HG02981 (cell line): Measurements from ENCODE around the gene EIF4ENIF1.
"Not testable (repeated sequence)": the region's sequence is repeated elsewhere in the genome, so short reads cannot be mapped to it uniquely, and the experiment has no call there.

ENCODE experiments used
- ATAC-seq: cut with Tn5 transposase; IDR thresholded peaks from one replicate; pipeline ENCODE4 v1.9.1; 2021; ENCODE audit warnings: mild to moderate bottlenecking, moderate library complexity; ENCODE audit not compliant: unreplicated experiment

EIF4ENIF1 gene

DNA sequence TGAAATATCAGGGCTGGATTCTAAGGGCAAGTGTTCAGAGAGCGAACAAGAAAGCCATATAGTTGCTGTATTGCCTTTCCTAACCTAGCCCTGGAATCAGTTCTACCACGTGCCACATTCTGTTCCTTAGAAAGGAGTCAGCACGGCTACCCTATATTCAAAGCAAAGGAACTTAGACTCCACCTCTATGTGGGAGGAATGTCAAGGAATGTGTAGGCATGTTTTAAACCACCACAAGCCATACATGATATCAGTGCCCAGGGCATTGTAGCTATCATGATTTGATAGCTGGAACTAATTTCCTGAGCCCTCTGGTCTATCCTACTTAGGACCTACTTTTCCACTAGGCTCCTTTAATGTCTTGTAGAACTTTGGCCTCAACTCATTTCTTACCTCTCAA lies 2.5 kb upstream of the EIF4ENIF1 start:
- no peak for ATAC-seq

DNA sequence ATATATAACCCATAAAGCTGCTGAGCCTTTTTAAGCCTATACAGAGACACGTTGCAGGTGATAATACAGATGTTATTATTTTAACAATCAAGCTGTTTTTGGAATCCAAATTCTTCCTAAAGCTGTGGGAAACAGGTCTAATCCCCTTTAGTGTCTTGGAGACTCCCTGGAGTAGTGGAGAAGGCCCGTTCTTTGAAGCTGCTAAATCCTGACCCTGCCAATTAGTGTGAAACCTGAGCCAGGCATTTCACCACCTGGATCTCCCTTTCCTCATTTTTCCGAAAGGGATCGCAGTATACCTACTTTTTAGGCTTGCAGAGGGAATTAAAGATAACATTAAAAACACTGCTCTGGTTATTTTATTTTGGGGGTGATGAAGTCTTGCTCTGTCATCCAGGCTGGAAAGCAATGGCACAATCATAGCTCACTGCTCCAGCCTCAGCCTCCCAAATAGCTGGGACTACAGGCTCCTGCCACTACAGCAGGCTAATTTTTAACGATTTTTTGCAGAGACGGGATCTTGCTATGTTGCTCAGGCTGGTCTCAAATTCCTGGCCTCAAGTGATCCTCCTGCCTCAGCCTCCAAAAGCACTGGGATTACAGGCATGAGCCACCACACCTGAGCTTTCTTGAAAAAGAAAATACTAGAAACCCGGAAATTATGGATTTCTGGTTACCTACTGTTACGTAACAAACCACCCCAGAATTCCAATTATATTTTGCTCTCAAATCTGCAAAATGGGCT lies 1.7 kb upstream of the EIF4ENIF1 start:
- no peak for ATAC-seq

DNA sequence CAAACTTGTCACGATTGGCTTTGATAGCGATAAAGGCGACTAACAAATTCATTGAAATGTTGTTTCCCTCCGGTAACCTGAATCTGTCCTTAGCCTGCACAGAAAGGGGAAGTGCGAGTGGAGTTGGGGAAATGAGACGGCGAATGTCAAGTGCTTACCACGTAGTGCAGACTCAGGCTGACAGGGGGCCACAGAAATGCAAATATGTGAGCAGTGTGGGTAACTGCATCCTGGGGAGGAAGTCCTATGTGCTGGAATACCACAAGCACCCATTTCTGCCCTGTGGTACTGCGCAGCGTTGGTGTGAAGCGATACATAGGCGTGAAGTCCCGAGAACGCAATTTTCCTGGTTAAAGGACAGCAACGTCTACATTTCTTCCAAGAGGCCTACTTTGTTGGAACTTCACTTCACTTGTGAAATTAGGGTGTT lies 869 bp upstream of the EIF4ENIF1 start:
- ATAC-seq, result peak; percentile 62

DNA sequence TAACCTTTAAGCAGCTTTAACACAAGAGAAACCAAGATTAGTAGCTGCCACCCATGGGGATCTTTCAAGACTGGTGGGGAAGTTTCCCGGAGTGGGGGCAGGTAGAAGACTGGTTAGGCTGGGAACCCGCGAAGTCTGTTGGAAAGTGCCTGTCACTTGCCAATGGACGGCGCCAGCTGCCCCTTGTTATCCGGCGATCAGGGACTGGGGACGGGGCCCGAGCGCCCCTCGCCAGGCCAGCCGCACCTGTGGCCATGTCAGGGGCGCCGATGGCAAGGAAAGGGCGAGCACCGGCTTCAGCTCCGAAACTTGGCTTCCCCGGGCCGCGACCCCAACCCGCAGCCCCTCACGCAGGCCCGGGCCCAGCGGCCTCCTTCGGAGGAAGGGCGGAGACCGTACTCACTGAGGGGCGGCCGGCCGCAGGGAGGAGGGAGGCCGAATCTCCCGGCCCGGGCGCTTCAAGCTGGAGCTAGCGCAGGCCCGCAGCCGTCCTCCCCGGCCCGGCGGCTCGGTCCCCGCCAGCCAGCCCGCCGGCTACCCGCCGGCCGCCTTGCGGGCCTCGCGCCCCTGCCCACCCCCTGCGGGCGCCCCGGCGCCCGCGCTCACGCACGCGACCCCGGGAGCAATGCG lies 539 bp downstream of the EIF4ENIF1 start:
- peak; percentile 12 for ATAC-seq

DNA sequence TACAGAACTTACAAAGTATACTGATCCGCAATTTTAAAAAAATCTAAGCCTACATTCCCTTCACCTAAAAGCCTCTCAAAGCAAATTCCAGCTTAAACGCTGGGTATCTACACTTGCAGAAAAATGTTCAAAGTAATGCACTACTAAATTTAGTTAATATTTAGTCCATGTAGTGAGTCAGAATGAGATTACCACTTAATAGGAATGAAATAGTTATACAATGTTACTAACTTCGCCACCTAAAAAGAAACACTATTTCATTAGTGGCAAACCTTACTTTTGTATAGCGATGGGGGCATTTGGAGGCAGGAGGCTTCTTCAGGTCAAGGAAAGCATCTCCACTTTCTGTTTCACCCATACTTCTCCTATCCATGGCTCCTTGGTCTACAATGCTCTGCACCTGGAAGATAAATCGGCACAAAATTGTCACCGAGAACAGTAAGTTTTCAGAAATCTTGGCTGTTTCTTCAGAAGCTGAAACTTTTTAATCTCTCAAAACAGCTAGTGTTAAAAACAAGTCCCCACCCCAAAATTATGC lies 1.2 kb downstream of the EIF4ENIF1 start:
- ATAC-seq, result no peak

GRCh38 chr22:31486951-31487350 lies 2.7 kb downstream of the EIF4ENIF1 start:
- no peak for ATAC-seq

DNA sequence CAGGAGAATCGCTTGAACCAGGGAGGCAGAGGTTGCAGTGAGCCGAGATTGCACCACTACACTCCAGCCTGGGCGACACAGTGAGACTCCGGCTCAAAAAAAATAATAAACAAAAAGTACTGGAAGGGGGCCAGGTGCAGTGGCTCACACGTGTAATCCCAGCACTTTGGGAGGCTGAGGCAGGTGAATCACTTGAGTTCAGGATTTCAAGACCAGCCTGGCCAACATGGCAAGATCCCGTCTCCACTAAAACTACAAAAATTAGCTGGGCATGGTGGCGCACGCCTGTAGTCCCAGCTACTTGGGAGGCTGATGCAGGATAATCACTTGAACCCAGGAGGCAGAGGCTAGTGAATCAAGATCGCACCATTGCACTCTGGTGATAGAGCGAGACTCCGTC lies 3.3 kb downstream of the EIF4ENIF1 start:
- ATAC-seq, result not testable (repeated sequence)

DNA sequence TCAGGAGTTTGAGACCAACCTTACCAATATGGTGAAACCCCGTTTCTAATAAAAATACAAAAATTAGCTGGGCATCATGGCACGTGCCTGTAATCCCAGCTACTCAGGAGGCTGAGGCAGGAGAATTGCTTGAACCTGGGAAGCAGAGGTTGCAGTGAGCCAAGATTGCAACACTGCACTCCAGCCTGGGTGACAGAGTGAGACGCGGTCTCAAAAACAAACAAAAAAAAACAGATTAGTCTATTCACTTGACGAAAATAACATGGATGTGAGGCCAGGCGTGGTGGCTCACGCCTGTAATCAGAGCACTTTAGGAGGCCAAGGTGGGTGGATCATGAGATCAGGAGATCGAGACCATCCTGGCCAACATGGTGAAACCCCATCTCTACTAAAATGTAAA lies 7.2 kb downstream of the EIF4ENIF1 start:
- ATAC-seq, result not testable (repeated sequence)

- ATAC-seq, result no peak
These were observed 8.5 kb downstream of the EIF4ENIF1 start for GRCh38 chr22:31481129-31481528.

GRCh38 chr22:31477329-31477728 lies 12.3 kb downstream of the EIF4ENIF1 start:
- peak; percentile 57 for ATAC-seq

GRCh38 chr22:31475800-31476199 lies 13.8 kb downstream of the EIF4ENIF1 start:
- ATAC-seq, result no peak

DNA sequence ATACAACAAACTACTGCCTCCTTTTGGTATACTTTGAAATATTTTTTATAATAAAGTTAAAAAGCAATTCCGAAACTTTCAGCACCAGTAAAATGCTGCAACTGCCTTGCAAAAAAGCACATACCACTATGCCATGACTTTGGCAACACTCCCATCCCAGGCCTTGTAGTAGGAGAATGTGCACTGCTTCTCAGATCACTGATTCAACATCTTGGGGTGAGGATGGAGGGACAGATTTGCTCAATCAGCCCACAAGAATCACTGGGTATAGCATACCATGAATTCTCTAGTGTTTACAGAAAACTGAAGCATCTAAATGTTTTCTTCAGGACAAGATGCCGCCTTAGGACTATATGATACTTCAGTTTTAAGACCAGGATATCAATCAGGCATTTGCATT lies 14.9 kb downstream of the EIF4ENIF1 start:
- no peak for ATAC-seq

- ATAC-seq, result no peak
These were observed 24.3 kb downstream of the EIF4ENIF1 start for GRCh38 chr22:31465307-31465706.

DNA sequence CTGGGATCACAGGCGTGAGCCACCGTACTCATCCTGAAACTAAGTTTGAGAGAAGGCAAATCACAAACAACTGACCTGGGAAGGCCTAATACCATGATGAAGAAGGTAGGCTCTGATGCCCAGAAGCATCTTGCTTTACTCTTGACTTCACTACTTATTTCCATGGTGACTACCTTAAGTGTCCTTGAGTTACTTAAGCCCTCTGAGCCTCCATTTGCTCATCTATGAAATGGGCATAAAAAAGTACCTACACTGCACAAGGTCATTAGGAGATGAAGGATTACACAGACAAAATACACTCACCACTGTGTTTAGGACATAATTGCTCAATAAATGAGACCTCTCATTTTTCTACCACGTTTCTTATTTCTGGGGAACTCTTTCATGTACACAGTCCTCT lies 27.9 kb downstream of the EIF4ENIF1 start:
- no peak for ATAC-seq

DNA sequence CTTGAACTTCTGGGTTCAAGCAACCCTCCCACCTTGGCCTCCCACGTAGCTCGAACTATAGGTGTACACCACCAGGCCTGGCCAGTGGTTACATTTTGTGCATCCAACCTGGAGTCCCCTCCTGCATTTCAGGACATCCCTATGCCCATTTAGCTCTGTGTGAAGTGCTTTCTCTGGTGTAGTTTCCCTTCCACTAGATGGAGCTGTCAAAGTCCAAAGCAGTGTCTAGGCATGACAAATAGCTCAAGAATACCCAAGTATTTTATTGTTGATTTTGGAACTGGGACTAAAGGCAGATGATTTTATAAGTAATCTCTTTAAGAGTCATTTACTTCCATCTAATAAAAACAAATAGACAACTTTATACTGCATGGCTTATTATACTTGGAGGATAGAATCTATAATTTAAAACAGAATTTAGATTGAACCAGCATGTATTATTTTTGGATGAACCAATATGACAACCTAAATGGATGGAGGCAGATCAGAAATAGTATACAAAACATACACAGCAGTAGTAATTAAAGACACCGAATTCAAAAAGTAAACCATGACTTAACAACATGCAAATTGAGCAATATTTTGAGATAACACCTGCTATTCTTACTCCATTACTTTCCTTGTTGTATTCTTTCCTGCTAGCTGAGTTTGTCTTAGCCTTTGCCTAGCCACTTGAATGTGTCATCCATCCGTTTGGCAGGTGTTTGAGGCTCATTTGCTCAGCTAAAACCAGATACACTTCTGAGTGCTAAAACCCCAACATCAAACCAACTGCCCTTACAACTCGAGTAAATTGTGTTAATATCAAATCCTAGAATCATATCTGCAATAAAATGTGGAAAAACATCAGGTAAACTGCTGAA lies 37.7 kb downstream of the EIF4ENIF1 start:
- no peak for ATAC-seq

DNA sequence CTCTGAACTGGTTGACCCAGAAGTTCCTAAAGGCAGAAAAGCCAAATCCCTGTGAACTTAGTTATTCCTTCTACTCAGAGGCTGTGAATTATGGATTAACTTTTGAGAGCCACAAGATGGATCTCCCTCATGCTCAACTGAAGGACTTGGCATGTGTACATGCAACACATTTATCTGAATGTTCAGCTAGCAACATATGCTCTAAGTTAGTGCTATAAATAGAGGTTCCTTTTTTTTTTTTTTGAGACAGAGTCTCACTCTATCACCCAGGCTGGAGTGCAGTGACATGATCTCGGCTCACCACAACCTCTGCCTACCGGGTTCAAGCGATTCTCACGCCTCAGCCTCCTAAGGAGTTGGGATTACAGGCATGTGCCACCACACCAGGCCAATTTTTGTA lies 40.1 kb downstream of the EIF4ENIF1 start:
- no peak for ATAC-seq

GRCh38 chr22:31448382-31448781 lies 41.3 kb downstream of the EIF4ENIF1 start:
- no peak for ATAC-seq

GRCh38 chr22:31447337-31447736 lies 42.3 kb downstream of the EIF4ENIF1 start:
- no peak for ATAC-seq

DNA sequence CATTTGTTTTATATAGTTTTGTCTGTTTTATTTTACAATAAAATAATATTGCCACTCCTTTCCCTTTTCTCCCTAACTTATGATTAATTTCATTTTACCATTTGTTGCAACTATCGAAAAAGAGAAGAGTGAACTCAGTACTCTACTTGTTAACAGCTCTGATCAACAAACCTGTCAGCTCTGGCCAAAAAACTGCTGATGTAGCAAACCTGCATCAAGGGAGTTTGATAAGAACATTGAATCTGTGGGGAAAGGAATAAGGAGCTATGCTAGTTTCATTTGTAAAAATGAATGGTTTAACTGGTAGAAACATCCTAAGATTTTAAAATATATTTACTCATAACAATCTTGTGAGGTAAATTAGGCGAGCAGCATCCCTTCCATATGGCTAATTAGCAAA lies 42.9 kb downstream of the EIF4ENIF1 start:
- ATAC-seq, result no peak

DNA sequence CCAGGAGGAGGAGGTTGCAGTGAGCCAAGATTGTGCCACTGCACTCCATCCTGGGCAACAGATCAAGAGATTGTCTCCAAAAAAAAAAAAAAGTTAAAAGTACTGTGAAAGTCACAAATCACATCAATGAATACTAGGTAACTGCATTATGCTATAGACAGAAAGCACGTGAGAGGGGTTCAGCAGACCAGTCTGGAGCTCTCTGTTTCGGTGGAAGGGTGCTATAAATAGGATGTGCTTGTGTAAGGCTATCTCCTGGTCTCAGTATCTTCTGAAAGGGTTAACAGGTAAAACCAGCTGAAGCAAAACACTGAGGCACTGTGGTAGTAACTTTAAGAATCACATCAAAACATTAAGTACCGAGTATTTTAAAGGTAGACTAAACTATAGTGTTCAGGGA lies 43.4 kb downstream of the EIF4ENIF1 start:
- no peak for ATAC-seq

GRCh38 chr22:31445642-31446041 lies 44.0 kb downstream of the EIF4ENIF1 start:
- no peak for ATAC-seq
